Choroid plexus epithelial cell (primary cell): ENCODE measurements around the gene ZFYVE19.

Experiments used
- DNase-seq: peaks from one replicate; pipeline ENCODE4 v3.0.0-alpha.2; 2010; ENCODE audit warnings: low read depth
- H3K4me3 ChIP-seq: 2 replicates; pipeline ENCODE4 v1.5.1; 2011; ENCODE audit warnings: low read depth, mild to moderate bottlenecking, control low read depth, low read length, moderate library complexity
- TF ChIP-seq, protein P1 (sequence below): conservative IDR thresholded peaks from 2 replicates; pipeline ENCODE4 v1.5.1; 2011; ENCODE audit warnings: low read depth, mild to moderate bottlenecking, control low read depth, inconsistent platforms, low read length, moderate library complexity

Gene ZFYVE19, protein sequence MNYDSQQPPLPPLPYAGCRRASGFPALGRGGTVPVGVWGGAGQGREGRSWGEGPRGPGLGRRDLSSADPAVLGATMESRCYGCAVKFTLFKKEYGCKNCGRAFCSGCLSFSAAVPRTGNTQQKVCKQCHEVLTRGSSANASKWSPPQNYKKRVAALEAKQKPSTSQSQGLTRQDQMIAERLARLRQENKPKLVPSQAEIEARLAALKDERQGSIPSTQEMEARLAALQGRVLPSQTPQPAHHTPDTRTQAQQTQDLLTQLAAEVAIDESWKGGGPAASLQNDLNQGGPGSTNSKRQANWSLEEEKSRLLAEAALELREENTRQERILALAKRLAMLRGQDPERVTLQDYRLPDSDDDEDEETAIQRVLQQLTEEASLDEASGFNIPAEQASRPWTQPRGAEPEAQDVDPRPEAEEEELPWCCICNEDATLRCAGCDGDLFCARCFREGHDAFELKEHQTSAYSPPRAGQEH

DNA sequence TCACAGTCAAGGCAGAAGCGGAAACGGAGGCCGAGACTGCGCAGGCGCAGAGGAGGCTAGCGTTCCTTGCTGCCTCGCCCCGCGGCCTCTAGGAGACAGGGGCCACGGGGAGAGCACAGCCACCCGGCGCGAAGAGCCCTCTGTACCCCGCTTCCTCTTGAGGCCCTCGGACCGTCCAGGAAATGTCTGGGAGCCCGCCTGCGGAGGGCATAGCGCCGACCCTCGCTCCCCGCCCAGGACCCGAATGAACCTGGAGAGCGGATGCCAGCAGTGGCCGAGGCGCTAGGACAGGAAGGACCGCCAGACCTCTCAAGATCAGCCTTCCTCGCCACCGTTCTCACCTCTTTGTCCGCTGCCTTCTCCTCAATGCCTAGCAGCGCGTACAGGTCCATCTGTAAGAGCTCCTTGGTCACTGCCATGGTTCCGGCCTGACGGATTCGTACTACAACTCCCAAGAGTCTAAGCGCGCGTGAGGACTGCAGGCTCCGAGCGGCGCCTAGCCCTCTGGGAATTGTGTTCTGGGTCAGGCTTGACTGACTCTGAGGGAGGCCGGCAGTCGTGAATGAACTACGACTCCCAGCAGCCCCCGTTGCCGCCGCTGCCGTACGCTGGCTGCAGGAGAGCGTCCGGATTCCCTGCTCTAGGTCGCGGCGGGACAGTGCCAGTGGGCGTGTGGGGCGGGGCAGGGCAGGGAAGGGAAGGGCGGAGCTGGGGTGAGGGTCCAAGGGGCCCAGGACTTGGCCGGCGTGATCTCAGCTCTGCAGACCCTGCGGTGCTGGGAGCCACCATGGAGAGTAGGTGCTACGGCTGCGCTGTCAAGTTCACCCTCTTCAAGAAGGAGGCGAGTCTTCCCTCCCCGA is at the start of gene ZFYVE19, which contains the start of gene DNAJC17:
Gene ZFYVE19, plus strand, starts transcription at position 62 of the 860 bp plus-strand sequence. Its CDS starts 501 bp downstream, at position 563.
Gene DNAJC17, minus strand, starts transcription at position 446 of the 860 bp plus-strand sequence. Its CDS starts 27 bp downstream, at position 419.
- peak within 1 kb of the TSS; percentile 100 for H3K4me3 ChIP-seq
- peak; percentile 99 for DNase-seq
- TF ChIP-seq, protein P1, sequence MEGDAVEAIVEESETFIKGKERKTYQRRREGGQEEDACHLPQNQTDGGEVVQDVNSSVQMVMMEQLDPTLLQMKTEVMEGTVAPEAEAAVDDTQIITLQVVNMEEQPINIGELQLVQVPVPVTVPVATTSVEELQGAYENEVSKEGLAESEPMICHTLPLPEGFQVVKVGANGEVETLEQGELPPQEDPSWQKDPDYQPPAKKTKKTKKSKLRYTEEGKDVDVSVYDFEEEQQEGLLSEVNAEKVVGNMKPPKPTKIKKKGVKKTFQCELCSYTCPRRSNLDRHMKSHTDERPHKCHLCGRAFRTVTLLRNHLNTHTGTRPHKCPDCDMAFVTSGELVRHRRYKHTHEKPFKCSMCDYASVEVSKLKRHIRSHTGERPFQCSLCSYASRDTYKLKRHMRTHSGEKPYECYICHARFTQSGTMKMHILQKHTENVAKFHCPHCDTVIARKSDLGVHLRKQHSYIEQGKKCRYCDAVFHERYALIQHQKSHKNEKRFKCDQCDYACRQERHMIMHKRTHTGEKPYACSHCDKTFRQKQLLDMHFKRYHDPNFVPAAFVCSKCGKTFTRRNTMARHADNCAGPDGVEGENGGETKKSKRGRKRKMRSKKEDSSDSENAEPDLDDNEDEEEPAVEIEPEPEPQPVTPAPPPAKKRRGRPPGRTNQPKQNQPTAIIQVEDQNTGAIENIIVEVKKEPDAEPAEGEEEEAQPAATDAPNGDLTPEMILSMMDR, result no peak

DNA sequence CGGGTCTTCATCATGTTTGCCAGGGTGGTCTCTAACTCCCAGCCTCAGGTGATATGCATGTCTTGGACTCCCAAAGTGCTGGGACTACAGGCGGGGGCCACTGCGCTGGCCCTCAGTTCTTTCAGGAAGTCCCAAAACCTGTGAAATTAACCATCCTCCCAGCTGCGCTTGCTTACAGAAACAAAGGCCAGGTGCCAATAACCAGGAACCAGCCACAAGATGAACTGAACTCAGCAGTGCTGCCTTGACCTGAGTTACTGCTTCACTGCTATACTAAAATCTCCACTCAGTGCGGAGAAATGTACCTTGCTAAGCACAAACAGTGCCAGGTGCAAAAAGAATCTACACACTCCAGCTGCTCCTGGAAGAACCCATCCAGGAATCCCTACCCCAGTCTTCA is 46.9 kb upstream of the ZFYVE19 start:
- TF ChIP-seq, protein P1, result no peak
- no peak for DNase-seq
- no peak overlapping the region for H3K4me3 ChIP-seq

DNA sequence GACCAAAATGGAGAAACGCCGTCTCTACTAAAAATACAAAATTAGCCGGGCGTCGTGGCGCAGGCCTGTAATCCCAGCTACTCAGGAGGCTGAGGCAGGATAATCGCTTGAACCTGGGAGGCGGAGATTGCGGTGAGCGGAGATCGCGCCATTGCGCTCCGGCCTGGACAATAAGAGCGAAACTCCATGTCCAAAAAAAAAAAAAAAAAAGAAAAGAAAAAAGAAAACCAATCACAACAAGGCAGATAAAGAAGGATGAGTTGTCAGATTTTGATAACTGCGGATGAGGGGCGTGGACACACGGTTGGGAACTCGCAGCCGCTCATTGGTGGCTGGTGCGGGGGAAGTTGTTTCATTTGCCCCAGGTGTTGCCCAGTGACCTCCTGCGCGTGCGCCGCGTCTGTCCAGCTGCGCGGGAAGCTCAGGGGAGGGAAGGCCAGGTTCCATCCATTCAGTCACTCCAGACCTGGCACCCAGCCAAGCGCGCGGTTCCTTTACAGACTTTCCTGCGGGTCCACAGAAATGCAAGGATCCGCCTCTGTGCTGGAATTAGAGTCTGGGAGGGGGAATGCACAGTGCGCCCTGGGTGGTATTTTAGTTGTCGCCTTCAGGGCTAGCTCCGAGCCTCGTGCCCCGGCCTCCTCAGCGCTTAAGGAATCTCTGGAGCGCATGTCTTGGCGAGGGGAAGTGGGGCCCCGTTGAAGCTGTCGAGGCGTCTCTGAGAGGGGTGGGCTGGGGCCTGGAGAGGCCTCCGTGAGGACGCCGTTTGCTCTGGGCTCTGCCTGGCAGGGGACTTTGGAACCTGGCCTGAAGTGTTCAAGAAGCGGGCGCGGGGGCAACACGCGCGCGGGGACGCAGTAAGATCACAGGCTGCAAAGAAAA is 43.7 kb upstream of the ZFYVE19 start:
- TF ChIP-seq, protein P1, result no peak
- peak; percentile 53 for DNase-seq
- H3K4me3 ChIP-seq, result peak overlapping the region; percentile 60

DNA sequence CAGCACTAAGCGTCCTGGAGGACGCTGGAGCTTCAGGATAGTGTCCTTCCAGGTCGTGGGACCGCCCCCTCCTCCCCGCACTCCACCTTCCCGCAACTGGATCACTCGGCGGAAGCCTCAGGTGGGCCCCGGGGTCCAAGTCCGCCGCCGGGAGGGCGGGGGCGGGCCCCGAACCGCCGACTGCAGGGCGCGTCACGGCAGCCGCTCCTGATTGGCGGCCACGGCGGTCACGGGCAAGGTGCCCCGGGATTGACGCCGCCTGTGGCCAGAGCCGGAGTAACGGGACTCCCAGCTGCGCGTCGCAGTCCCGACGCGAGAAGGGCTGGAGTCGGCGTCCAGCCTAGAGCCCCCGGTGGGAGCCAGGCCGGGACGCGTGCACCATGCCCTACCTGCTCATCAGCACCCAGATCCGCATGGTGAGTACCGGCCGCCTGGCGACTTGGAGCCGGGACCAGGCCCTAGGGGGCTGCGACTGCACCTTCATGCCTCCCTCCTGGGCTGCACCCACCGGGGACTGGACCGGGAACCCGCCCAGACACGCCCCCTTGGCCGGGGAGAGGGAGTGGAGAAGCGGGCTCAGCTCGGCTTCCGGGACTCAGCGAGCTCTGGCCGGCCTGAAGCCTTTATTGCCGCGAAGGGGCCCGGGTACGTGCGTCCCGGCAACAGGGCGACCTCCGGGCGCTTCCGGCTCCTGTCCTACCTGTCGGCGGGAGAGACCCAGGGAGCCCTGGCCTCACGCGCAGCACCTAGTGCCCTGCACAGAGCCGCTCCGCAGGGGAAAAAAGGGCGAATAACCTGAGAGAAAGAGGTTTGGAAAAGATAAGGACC is 42.9 kb upstream of the ZFYVE19 start, which contains the start of gene GCHFR:
Gene GCHFR, plus strand, starts transcription at position 268 of the 828 bp plus-strand sequence. Its CDS starts 113 bp downstream, at position 381.
- TF ChIP-seq, protein P1, result peak; percentile 22

DNA sequence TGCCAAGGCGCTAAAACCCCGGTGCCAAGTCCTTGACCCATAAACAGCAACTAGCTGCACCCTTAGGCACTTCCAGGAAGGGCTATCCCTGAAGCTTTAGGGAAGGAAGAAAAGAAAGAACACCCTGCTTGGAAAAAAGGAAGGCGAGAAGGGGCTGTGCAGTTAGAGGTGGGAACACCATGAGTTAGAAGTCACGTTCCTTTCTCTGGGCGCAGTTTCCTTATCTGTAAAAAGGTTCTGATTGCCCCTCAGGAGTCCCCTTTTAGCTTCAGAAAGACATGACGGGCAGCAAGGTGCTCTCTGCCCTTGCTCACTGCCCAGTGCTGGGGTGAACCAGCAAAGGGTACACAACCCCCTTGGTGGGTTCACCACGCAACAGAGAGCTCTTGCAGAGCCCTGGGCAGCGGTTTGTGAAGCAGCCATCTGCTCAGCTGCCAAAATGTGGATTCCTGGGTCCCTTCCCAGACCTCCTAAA is 42.2 kb upstream of the ZFYVE19 start:
- TF ChIP-seq, protein P1, result no peak
- peak overlapping the region; percentile 60 for H3K4me3 ChIP-seq
- peak; percentile 20 for DNase-seq

More for the DNA sequence above, 42.9 kb upstream of the ZFYVE19 start, which contains the start of gene GCHFR:
- peak within 1 kb of the TSS; percentile 60 for H3K4me3 ChIP-seq
- DNase-seq, result peak; percentile 62
